ENCODE data around the gene ANKRD1.

DNA sequence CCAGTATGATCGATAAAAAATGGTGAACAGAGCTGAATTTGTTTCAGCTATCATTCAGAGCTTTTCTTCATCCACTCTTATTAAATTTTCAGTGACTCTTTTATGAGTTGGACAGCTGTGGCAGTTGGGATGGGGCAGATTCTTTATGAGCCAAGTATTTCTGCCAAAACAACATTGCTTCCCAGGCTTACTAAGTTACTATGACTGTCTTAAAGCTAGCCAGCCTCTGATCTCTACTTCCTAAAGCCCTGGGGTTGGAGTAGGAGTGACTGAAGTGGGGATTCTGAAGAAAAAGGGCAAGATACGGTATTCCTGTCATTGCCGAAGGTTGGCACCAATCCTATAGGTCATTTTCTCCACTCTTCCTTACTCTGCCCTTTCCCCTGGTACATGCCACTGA lies 36.5 kb downstream of the ANKRD1 start:
- TF ChIP-seq, protein P1, sequence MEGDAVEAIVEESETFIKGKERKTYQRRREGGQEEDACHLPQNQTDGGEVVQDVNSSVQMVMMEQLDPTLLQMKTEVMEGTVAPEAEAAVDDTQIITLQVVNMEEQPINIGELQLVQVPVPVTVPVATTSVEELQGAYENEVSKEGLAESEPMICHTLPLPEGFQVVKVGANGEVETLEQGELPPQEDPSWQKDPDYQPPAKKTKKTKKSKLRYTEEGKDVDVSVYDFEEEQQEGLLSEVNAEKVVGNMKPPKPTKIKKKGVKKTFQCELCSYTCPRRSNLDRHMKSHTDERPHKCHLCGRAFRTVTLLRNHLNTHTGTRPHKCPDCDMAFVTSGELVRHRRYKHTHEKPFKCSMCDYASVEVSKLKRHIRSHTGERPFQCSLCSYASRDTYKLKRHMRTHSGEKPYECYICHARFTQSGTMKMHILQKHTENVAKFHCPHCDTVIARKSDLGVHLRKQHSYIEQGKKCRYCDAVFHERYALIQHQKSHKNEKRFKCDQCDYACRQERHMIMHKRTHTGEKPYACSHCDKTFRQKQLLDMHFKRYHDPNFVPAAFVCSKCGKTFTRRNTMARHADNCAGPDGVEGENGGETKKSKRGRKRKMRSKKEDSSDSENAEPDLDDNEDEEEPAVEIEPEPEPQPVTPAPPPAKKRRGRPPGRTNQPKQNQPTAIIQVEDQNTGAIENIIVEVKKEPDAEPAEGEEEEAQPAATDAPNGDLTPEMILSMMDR (IDR thresholded peaks at IDR 0.05 in 2 of 3, conservative IDR thresholded peaks at IDR 0.05 in 1 of 3; ENCODE audit: borderline replicate concordance in 1 of 3, insufficient read depth in 1 of 3, low read depth in 2 of 3, low read length in 2 of 3): no peak
- no peak for TF ChIP-seq EZH2 (IDR thresholded peaks at IDR 0.05)
- TF ChIP-seq SRF (IDR thresholded peaks at IDR 0.05; ENCODE audit: low read depth): no peak
- TF ChIP-seq ZNF274 (IDR thresholded peaks at IDR 0.05; ENCODE audit: low read depth, low read length): no peak
- no peak for TF ChIP-seq CEBPB (IDR thresholded peaks at IDR 0.05; ENCODE audit: low read depth)
